Ovary (tissue), 9 donors: ENCODE data around the gene CSNK2A2. TPM values are rescaled to one million over a fixed set of nuclear protein-coding genes. Genes with fewer than 3 reads are reported as not detected.

Source experiments
- DNase-seq, 5 donors: peaks; one replicate each; pipeline ENCODE4 v3.0.0-alpha.2; 2019 to 2020
- H3K27ac ChIP-seq, 2 donors: fragments of 200-600 bp; one replicate each; pipeline versions ENCODE4 v1.5.1 to v1.8.0; 2019 to 2022
- H3K27me3 ChIP-seq: fragments of 200-600 bp; one replicate; pipeline ENCODE4 v1.8.0; 2022
- H3K36me3 ChIP-seq: fragments of 200-600 bp; sonication (generic); one replicate; pipeline ENCODE4 v1.5.1; 2019
- H3K4me1 ChIP-seq: one replicate; pipeline ENCODE4 v1.8.1; 2013; ENCODE audit warnings: mild to moderate bottlenecking, moderate library complexity; ENCODE audit not compliant: insufficient read depth
- H3K4me3 ChIP-seq: fragments of 200-600 bp; sonication (generic); one replicate; pipeline ENCODE4 v1.5.1; 2017
- H3K9me3 ChIP-seq, 2 donors: fragments of 200-600 bp in 1 of 2; sonication (generic) in 1 of 2; one replicate each; pipeline versions ENCODE4 v1.5.1 to v1.8.1; 2013 to 2019; ENCODE audit warnings: mild to moderate bottlenecking in 1 of 2, moderate library complexity in 1 of 2
- CTCF ChIP-seq, 3 donors: fragments of 450-650 bp in 2 of 3; fragments of 200-600 bp in 1 of 3; IDR thresholded peaks; one replicate each; pipeline versions ENCODE4 v1.5.1 to v1.8.0; 2016 to 2022; ENCODE audit warnings: antibody characterized with exemption in 3 of 3, mild to moderate bottlenecking in 1 of 3
- EP300 ChIP-seq: sonication (generic); formaldehyde crosslinking; IDR thresholded peaks from one replicate; pipeline ENCODE4 v1.6.1; 2017; ENCODE audit warnings: antibody characterized with exemption
- POLR2A ChIP-seq: fragments of 450-650 bp; IDR thresholded peaks from one replicate; pipeline ENCODE4 v1.6.1; 2017; ENCODE audit warnings: antibody characterized with exemption, mild to moderate bottlenecking, moderate library complexity
- WGBS, 3 donors: extraction: QIAGEN DNeasy Blood & Tissue Kit in 1 of 3; methylation state at CpG; one replicate each; pipeline versions ENCODE4 v1.1.5 to v1.1.7; 2013 to 2017; 5-methylcytosine and 5-hydroxymethylcytosine counted together
- intact Hi-C, 4 donors: fragments of 100-400 bp; cut with DNase I; formaldehyde crosslinking; loops; one replicate each; pipeline versions ENCODE4 v1.11.0 to v1.15.1; 2022 to 2023
- polyA plus RNA-seq, 2 donors: library from polyadenylated mRNA; stranded (reverse); fragments of 200-250 nt in 1 of 2; fragments of 350-450 nt in 1 of 2; fragmentation: Illumina TruSeq in 1 of 2; extraction: RNeasy Lipid Tissue Mini Kit (QIAGEN cat#74804) in 1 of 2; gene quantifications; one replicate each; pipeline ENCODE4 v1.2.3, GENCODE V29; 2013 to 2014
- total RNA-seq, 7 donors: library from RNA; depleted of rRNA in 2 of 7; stranded (reverse); fragments of >200 nt in 2 of 7; fragmentation: NEBNext Ultra II Directional in 3 of 7; extraction: Animal tissue kit (Norgen Biotek cat#: 25700) in 3 of 7; gene quantifications; one replicate each; pipeline versions ENCODE4 v1.1.0 to v1.2.4, GENCODE V29; 2016 to 2023
- donor health status: DM: no; HTN: no; CAD: no; lungs with moderate emphysema.
- donor health status: DM: no; HTN: no; CAD: no.
- donor health status: Bipolar disorder and iron deficiency.
- donor health status: DM: yes; HTN: yes; CAD: no.
- donor health status: DM: no; HTN: no; CAD: no.
- donor health status: DM: yes; HTN: yes; CAD: no.

CSNK2A2 gene
- total and polyA plus RNA-seq, 9 donors, result 23.1 to 95.6 (median 58.1) TPM

- H3K27ac ChIP-seq, result no peak overlapping the region
- intact Hi-C loops, result loop anchor here in 3 of 4 donors (5.0 to 10.0 kb wide), 2 partner anchors 99 to 216 kb away; no protein-coding TSS in a partner anchor
Measured at GRCh38 chr16:58121132-58121531, 76.8 kb downstream of the CSNK2A2 start.

DNA sequence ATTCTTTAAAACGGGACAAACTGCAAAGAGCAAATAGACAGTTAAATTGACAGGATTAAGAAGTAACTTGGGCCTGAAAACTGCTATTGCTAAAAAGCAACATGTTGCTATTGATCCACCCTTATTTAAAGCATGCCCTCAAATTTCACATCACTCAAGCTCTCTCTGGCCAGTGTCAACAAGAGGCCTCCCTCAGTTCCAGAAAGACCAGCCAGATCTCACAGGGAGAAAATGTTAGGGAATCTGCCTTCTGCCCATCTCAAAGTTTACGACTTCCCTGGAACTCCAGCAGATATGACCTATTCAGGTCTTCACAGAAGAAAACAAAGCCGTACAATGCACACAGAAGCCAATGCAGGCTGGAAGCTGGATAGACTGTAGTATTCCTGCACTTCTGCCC is 77.7 kb downstream of the CSNK2A2 start:
- Histone ChIP-seq H3K4me3 (no peak overlapping the region), H3K36me3 (no peaks in the 10 kb centered on the region), H3K27me3 (no peaks in the 10 kb centered on the region), H3K4me1 (peaks cover 32% of the 10 kb centered on the region), H3K9me3 (no peaks in the 10 kb centered on the region), H3K27ac (no peak overlapping the region)
- 12 to 22% (median 14%) methylated on average over 3 of the region's 3 CpGs for WGBS, 3 donors
- TF ChIP-seq CTCF (IDR thresholded peaks at IDR 0.05) (no peak), POLR2A (no peak)
- intact Hi-C loops, result loop anchor here in 3 of 4 donors (5.0 to 10.0 kb wide), 2 partner anchors 98 to 215 kb away; no protein-coding TSS in a partner anchor
- no peak for DNase-seq

More at GRCh38 chr16:58121132-58121531, 76.8 kb downstream of the CSNK2A2 start:
- Histone ChIP-seq H3K27me3 (no peaks in the 10 kb centered on the region), H3K9me3 (no peaks in the 10 kb centered on the region), H3K4me1 (peaks cover 34% of the 10 kb centered on the region), H3K4me3 (no peak overlapping the region), H3K36me3 (no peaks in the 10 kb centered on the region)
- TF ChIP-seq POLR2A (no peak), EP300 (no peak), CTCF (IDR thresholded peaks at IDR 0.05) (no peak)
- WGBS, 3 donors, result 49 to 56% (median 52%) methylated on average over 6 of the region's 6 CpGs
- DNase-seq, result no peak

GRCh38 chr16:58119509-58119845 is 78.4 kb downstream of the CSNK2A2 start:
- intact Hi-C loops, result no loop called here
- H3K4me1 ChIP-seq, result peaks cover 31% of the 10 kb centered on the region
- no peaks in the 10 kb centered on the region for H3K36me3 ChIP-seq
- no peaks in the 10 kb centered on the region for H3K9me3 ChIP-seq
- WGBS, 3 donors, result 76 to 81% (median 76%) methylated on average over 8 of the region's 8 CpGs
- no peak overlapping the region for H3K27ac ChIP-seq
- no peak overlapping the region for H3K4me3 ChIP-seq
- H3K27me3 ChIP-seq, result no peaks in the 10 kb centered on the region
- no peak for DNase-seq
- TF ChIP-seq CTCF (IDR thresholded peaks at IDR 0.05), result no peak
- no peak for TF ChIP-seq EP300
- no peak for TF ChIP-seq POLR2A

- no peak for DNase-seq
- H3K9me3 ChIP-seq, result no peaks in the 10 kb centered on the region
- intact Hi-C loops, result no loop called here
- H3K36me3 ChIP-seq, result no peaks in the 10 kb centered on the region
- peaks cover 30% of the 10 kb centered on the region for H3K4me1 ChIP-seq
- no peaks in the 10 kb centered on the region for H3K27me3 ChIP-seq
- 60 to 65% (median 61%) methylated on average over 5 of the region's 5 CpGs for WGBS, 3 donors
- no peak overlapping the region for H3K27ac ChIP-seq
- H3K4me3 ChIP-seq, result no peak overlapping the region
- TF ChIP-seq POLR2A, result no peak
- TF ChIP-seq CTCF (IDR thresholded peaks at IDR 0.05), result no peak
- no peak for TF ChIP-seq EP300
Measured at GRCh38 chr16:58118801-58119508, 79.0 kb downstream of the CSNK2A2 start.
